ENCODE data around the gene KDM6B.
"Not testable (repeated sequence)": the region's sequence is repeated elsewhere in the genome, so short reads cannot be mapped to it uniquely, and the experiment has no call there.

KDM6B gene

DNA sequence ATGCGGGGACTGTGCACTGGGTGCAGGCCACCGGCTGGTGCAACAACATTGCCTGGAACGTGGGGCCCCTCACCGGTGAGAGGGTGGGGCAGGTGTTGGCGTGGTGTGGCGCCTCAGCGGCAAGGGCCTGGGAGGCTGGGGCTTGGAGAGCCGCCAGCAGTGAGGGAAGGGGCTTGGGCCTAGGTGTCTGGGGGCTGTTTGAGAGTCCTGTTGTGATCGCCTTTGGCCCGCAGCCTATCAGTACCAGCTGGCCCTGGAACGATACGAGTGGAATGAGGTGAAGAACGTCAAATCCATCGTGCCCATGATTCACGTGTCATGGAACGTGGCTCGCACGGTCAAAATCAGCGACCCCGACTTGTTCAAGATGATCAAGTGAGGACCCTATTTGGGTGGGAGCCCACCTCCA is 18.2 kb downstream of the KDM6B start:
- DNase-seq (ENCODE audit: low read depth in 2 of 2), result no peak

- DNase-seq (ENCODE audit: low read depth in 2 of 2), result no peak
Measured at GRCh38 chr17:7852919-7853690, 19.1 kb downstream of the KDM6B start.

DNA sequence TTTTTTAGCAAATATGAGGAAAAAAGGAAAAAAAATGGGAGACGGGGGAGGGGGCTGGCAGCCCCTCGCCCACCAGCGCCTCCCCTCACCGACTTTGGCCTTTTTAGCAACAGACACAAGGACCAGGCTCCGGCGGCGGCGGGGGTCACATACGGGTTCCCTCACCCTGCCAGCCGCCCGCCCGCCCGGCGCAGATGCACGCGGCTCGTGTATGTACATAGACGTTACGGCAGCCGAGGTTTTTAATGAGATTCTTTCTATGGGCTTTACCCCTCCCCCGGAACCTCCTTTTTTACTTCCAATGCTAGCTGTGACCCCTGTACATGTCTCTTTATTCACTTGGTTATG is 19.6 kb downstream of the KDM6B start:
- no peak for DNase-seq (ENCODE audit: low read depth in 2 of 2)

DNA sequence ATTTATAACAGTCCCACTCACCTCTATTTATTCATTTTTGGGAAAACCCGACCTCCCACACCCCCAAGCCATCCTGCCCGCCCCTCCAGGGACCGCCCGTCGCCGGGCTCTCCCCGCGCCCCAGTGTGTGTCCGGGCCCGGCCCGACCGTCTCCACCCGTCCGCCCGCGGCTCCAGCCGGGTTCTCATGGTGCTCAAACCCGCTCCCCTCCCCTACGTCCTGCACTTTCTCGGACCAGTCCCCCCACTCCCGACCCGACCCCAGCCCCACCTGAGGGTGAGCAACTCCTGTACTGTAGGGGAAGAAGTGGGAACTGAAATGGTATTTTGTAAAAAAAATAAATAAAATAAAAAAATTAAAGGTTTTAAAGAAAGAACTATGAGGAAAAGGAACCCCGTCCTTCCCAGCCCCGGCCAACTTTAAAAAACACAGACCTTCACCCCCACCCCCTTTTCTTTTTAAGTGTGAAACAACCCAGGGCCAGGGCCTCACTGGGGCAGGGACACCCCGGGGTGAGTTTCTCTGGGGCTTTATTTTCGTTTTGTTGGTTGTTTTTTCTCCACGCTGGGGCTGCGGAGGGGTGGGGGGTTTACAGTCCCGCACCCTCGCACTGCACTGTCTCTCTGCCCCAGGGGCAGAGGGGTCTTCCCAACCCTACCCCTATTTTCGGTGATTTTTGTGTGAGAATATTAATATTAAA is 20.2 kb downstream of the KDM6B start:
- no peak for DNase-seq (ENCODE audit: low read depth in 2 of 2)

DNA sequence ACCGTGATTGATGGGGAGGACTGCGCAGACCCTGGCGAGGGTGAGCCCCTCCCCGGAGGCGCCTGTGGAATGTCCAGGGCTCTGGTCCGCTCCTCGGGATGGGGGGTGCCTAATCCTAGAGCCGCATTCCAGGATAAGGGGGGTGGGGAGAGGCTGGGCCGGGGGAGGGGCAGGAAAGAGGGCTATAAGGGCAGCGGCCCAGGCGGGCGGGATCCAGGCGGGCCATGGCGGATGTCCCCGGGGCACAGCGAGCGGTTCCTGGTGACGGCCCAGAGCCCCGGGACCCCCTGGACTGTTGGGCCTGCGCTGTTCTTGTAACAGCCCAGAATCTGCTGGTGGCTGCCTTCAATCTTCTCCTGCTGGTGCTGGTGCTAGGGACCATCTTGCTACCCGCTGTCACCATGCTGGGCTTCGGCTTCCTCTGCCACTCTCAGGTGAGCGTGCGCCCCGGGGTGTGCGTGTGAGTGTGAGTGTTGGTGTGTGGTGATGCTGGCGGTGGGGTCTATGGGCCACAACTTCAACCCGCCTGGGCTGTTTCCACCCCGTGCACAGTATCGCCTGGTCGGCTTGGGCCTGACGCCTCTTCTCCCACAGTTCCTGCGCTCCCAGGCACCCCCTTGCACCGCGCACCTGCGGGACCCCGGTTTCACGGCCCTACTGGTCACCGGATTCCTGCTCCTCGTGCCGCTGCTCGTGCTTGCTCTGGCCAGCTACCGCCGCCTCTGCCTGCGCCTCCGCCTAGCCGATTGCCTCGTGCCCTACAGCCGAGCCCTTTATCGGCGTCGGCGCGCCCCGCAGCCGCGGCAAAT is 21.0 kb downstream of the KDM6B start, which contains the start of gene TMEM88:
TSS of gene TMEM88 (plus strand) at position 216 of the 809 bp plus-strand sequence. CDS start at position 225, 9 bp downstream.
- no peak for DNase-seq (ENCODE audit: low read depth in 2 of 2)

- DNase-seq (ENCODE audit: low read depth in 2 of 2), result no peak
Measured at GRCh38 chr17:7855660-7856010, 21.6 kb downstream of the KDM6B start.

DNA sequence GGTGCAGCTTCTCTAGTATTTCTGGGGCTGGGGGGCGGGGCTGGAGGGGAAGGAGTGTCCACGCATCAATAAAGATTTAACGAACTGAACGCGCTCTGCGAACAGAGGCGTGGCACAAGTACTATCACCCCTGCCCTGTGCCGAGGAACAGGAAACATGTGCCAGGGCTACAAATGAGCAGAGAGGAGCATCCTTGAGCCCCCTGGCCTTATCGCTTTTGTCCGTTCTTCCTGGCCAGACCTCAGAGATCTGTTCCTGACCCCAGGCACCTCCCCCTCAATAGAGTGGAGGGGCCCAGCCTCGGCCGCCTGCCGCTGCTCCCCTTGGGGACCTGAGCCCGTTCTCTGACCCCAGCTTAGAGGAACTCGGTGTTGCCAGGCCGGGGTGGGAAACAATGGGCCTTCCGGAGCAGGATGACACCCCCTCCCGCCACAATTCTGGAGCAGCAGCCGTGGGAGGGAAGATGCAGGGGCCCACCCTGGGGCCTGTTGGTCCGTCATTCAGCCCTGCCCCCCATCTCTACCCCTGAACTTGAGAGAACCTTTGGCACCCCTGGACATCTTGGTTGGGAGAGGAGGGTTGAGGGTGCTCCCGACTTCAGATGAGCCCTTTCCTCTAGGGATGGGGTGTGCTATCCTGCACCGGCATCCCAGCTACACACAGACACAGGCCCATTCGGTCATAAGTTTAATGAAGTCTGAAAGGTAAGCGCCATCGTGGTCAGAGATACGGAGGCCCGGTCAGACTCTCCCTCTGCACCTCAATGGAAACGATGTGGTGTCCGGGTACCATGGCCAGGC is 22.2 kb downstream of the KDM6B start:
- DNase-seq (ENCODE audit: low read depth in 2 of 2), result no peak

DNA sequence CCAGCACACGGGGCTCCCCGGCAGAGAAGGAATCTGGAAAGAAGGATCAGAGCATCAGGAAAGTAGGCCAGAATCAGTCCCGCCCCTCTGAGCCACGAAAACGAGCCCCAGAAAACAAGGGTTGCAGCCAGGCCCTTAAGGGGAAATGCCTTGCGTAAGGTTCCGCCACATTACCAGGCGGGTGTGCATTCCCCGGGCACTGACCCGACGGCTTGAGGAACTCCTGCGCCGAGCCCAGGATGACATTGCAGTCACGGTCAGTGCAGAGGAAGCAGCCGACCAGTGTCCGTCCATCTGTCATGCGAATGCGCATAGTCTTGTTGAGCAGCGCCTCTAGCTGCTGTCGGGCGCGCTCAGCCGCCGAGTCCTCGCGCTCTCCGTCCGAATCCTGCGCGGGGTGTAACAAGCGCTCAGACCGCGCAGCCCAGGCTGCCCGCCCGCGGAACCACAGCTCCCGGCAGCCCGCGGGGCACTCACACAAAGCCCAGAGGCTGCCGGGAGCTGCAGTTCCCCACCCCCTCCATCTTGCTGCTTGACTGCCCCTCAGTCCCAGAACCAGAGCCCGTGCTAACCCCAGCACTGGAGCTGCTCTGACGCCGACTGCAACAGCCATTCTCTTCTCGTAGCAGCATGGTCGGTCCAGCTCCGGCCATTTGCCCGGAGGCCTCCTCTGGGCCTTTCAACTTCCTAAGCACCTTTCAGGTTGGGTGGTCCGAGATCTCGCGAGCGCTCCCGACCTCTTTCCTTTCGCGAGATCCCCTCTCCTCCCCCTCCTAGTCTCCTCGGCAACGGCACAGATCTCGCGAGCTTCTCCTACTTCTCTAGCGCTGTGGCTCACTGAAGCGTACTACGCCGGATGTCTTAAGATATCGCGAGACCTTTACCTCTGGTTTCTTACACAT is 23.0 kb downstream of the KDM6B start, which contains the start of gene NAA38:
TSS of gene NAA38 (minus strand) at position 749 of the 902 bp plus-strand sequence. CDS start at position 653, 96 bp downstream.
- peak; percentile 81 to 88 for DNase-seq (ENCODE audit: low read depth in 2 of 2)

DNA sequence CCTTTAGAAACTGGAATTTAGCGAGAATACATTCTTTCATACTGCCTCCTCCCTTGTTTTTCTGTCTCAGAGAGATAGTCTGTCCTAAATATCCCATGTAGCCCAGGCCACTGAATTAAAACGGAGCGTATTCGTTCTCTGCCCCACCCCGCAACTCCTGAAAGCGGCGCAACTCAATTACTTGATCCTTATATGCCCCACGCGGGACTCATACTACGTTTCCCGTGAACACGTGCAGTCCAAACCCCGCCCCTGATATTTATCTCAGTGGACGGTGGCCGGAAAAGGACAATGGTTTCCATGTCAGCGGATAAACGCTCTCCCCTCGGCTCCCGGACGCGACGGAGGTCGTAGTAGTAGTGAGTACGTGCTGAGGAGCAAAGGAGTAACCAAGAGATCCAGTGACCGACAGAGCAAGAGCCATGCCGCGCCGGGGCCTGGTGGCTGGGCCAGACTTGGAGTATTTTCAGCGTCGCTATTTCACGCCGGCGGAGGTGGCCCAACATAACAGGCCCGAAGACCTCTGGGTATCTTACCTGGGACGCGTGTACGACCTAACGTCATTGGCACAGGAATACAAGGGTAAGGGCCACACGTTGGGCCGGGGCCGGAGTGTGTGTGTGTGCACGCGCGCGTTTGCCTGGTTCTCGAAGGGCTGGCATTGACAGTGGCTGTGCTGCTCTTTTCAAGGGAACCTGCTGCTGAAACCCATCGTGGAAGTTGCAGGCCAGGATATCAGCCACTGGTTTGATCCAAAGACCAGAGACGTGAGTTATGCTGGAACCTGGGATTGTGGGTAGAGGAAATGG is 23.9 kb downstream of the KDM6B start, which contains the start of gene CYB5D1:
TSS of gene CYB5D1 (plus strand) at position 291 of the 809 bp plus-strand sequence. CDS start at position 423, 132 bp downstream.
- peak; percentile 73 to 82 for DNase-seq (ENCODE audit: low read depth in 2 of 2)

- DNase-seq (ENCODE audit: low read depth in 2 of 2), result no peak
Measured at GRCh38 chr17:7858522-7858810, 24.4 kb downstream of the KDM6B start.

- DNase-seq (ENCODE audit: low read depth in 2 of 2), result no peak
Measured at GRCh38 chr17:7859028-7859427, 25.0 kb downstream of the KDM6B start.

DNA sequence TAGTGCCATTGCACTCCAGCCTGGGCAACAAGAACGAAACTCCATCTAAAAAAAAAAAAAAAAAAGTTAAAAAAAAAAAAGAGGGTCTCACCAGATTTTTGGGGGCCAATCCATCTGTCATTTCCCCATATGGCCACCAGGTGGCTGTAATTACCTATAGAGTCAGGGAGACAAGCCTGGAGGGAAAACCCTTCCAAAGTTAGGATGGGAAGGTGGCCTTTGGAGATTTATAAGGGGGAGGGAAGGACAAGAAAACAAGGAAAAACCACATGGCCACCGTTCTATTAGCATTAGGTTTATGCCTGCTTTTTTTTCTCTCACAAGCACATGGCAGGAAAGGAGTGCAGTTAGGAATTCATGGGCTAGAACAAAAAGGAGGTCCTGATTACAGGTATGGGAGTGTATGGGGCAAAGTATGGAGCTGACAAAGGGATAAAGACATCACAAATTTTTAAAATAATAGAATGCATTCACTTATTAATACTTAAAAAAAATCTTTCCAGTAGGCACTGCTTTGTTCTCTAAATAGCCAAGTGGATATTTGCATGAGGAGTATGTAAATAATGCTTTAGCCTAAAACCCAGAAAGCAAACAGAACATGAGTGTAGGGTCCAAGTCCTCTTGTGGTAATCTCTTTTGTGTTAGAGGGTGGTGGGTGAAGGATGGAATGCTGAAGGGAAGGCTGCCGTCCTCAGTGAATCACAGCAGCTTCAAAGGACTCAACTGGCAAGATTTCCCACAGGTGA is 28.8 kb downstream of the KDM6B start:
- DNase-seq (ENCODE audit: low read depth in 2 of 2), result no peak

GRCh38 chr17:7864384-7864783 is 30.4 kb downstream of the KDM6B start:
- DNase-seq (ENCODE audit: low read depth in 2 of 2), result not testable (repeated sequence)

DNA sequence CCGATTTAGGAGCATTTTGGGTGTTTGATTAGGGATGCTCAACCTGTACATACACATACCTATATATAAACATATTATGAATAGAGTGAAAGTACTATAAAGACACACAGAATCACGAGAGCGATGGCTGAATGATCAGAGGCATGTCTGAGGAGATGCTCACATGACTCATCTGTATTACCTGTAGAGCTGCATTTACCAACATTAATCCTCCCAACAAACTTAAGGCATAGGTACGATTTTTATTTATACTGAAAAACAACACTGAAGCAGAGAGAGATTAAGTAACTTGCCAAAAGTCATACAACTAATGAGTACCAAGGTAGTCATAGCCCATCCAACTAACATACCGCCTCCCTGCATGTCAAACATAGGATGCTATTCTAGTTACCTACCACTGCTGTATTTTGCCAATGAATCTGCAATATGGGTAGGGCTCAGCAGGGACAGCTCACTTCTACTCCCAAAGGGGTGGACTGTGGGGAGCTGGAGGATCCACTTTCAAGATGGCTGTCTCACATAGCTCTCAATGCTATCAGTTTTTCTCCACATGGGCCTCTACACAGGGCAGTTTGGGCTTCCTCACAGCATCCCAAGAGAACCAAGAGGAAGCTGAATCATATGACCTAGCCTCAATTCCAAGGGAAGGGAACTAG is 31.1 kb downstream of the KDM6B start:
- DNase-seq (ENCODE audit: low read depth in 2 of 2), result no peak

DNA sequence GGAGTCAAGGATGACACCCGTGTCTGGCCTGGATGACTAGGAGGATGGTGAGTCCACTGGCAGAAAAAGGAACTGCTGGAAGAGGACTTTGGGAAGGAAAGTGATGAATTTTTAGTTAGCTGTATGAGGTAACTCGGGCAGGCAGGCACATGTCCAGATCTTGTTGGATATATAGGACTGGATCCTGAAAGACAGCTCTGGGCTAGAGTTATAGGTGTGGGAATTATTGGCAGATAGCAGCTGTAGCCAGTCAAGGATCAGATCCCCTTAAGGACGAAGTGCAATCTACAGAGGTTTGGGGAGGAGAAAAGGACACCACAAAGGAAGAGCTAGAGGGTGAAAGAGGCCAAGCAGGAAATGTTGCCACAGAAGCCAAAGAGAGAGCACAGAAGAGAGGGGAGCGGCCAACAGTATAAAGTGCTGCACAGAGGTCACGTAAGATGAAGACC is 33.9 kb downstream of the KDM6B start:
- DNase-seq (ENCODE audit: low read depth in 2 of 2), result no peak

GRCh38 chr17:7873051-7873450 is 39.0 kb downstream of the KDM6B start:
- no peak for DNase-seq (ENCODE audit: low read depth in 2 of 2)

DNA sequence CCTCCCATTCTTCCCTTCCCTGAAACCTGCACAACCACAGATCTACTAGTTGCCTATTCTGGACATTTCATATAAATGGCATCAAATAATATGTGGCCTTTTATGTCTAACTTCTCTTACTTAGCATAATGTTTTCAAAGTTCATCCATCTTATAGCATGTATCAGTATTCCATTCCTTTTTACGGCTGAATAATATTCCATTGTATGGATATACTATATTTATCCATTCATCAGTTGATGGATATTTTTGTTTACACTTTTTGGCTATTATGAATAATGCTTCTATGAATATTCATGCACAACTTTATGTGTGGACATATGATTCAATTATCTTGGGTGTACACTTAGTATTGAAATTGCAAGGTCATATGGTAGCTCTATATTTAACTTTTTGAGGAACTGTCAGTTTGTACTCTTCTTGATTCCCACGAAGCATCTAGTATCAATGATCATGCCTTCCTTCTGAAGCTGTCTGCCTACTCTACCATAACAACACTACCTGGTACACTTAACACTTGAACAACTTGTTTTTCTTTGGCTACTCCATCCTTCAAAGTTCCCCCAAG is 41.9 kb downstream of the KDM6B start:
- DNase-seq (ENCODE audit: low read depth in 2 of 2), result no peak

DNA sequence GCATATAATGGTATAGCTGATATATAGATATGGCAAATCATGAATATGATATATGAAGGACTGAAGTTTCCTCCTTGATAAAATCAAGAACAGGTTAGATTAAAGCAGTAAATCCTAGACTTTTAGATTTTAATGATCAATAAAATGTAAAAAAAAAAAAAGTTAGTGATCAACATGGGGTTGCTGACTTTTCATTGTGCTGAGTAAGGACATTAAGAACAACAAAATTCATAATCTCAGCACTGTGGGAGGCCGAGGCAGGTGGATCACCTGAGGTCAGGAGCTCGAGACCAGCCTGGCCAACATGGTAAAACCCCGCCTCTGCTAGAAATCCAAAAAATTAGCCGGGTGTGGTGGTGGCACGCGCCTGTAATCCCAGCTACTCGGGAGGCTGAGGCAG is 44.2 kb downstream of the KDM6B start:
- DNase-seq (ENCODE audit: low read depth in 2 of 2), result no peak

Measured in stimulated activated CD8-positive, alpha-beta memory T cell treated with anti-CD3 and anti-CD28 coated beads, Interleukin-2, amount 100 ng/mL, for 1 hour (primary cell).